NT2/D1 (cell line): ENCODE data around the gene CUL3.

Experiments
- DNase-seq: peaks from one replicate; pipeline ENCODE4 v3.0.0-alpha.2; 2011; ENCODE audit warnings: low read depth, low spot score
- H3K27me3 ChIP-seq: 2 replicates; pipeline ENCODE4 v1.6.0; 2011; ENCODE audit warnings: mild to moderate bottlenecking; ENCODE audit not compliant: insufficient read length, insufficient read depth
- H3K36me3 ChIP-seq: 2 replicates; pipeline ENCODE4 v1.6.1; 2011; ENCODE audit warnings: mild to moderate bottlenecking, low read length, mixed read lengths; ENCODE audit not compliant: insufficient read depth, insufficient read length
- H3K4me1 ChIP-seq: 2 replicates; pipeline ENCODE4 v1.5.1; 2011; ENCODE audit not compliant: insufficient read depth, insufficient read length
- H3K4me3 ChIP-seq: 2 replicates; pipeline ENCODE4 v1.5.1; 2011; ENCODE audit warnings: low read depth; ENCODE audit not compliant: insufficient read length
- H3K9ac ChIP-seq: 2 replicates; pipeline ENCODE4 v1.6.0; 2011; ENCODE audit warnings: low read depth; ENCODE audit not compliant: insufficient read length
- H3K9me3 ChIP-seq: 2 replicates; pipeline ENCODE4 v1.5.1; 2011; ENCODE audit warnings: mild to moderate bottlenecking, low read length; ENCODE audit not compliant: insufficient read depth
- SUZ12 ChIP-seq: IDR thresholded peaks from 2 replicates; pipeline ENCODE4 v1.6.1; 2011; ENCODE audit not compliant: insufficient read length, insufficient read depth; ENCODE audit errors: extremely low read depth
- YY1 ChIP-seq: IDR thresholded peaks from 2 replicates; pipeline ENCODE4 v1.6.1; 2011; ENCODE audit not compliant: insufficient read length, insufficient read depth
- ZNF274 ChIP-seq: IDR thresholded peaks from 2 replicates; pipeline ENCODE4 v1.6.1; 2011; ENCODE audit warnings: mild to moderate bottlenecking, low read depth, low read length

CUL3 gene

DNA sequence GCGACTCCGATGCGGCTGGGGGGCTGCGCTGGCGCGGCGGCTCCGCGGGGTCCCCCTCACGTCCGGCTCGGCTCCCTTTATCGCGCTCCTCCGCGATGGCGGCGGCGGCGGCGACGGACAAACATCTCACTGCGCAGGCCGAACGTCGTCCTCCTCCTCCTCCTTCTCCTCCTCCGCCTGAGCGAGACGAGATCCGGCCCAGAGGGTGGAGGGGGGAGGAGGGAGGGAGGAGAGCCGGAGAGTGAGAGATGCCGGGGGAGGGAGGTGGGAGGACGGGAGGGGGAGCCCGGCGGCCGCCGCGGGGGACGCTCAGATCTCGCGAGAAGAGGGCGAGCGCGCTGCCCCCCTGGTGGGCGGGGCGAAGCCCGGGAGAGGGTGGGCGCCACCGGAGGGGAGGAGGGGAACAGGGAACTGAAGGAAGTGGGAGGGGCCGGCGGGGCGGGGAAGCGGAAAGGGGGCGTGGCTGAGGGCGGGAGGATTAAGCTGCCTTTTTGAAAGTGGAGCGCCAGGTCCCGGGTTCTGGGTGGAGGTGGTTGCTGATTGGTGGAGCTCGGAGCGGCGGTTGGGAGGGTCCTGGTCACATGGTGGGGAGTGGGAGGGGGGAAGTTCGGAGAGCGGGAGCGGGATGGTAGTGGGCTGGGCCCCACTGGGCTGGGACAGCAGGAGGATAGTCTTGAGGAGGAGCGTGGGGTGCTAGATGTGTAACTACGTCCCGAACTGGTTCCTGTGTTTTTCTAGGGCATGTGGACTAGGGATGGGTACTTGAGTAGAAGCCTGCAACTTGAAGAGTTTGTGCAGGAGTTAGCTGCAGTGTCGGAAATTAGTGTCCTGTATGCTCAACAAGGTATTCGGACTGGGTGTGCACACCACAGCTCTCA lies at the start of gene CUL3:
TSS of gene CUL3 (minus strand) at position 153 of the 878 bp plus-strand sequence. CDS start 354 bp downstream, outside the sequence.
- Histone ChIP-seq H3K4me3 (peak within 1 kb of the TSS; percentile 93), H3K36me3 (peaks cover 30% of the 10 kb centered on the region), H3K4me1 (no peaks in the 10 kb centered on the region), H3K27me3 (no peaks in the 10 kb centered on the region), H3K9me3 (no peaks in the 10 kb centered on the region), H3K9ac (peak within 1 kb of the TSS; percentile 98)
- TF ChIP-seq ZNF274, result no peak
- no peak for TF ChIP-seq SUZ12
- no peak for TF ChIP-seq YY1
- peak; percentile 97 for DNase-seq

DNA sequence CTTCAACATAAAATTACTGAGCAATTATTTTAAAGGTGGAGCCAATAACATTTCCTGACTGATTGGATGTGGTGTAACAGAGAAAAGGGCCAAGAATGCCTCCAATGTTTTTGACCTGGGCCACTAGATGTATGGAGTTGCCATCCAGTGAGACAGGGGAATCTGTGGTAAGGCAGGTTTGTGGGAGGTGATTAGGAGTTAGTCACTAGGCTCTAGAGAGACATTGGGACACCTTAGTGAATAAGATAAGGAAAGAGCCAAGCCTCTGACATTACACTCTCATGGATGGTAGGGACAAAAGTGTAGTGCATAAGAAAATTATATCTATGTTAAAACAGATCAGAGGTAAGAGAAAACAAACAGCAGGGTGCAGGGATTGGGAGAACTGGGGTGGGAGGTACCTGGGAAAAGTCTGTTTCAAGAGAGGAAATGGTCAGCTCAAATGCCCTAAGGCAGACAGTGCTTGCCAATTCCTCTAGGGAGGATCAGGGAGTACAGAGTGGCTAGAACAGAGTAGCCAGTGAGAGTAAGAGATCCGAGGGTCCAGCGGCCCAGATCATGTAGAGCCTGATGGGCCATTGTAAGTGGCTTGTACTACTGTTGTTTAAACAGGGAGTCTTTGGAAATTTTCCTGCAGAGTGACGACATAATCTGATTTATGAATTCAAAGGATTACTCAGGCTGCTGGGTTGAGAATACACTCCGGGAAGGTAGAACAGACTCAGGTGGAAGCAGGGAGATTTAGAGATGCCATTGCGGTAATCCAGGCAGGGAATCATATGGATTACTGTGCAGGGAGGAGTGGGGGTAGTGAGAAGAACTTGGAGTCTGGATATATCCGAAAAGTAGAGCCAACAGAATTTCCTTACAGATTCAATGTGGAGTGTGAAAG lies 45.7 kb upstream of the CUL3 start:
- TF ChIP-seq SUZ12 (no peak), ZNF274 (no peak), YY1 (no peak)
- H3K9me3 ChIP-seq, result no peaks in the 10 kb centered on the region
- no peak overlapping the region for H3K9ac ChIP-seq
- no peaks in the 10 kb centered on the region for H3K4me1 ChIP-seq
- H3K36me3 ChIP-seq, result no peaks in the 10 kb centered on the region
- no peak for DNase-seq
- no peaks in the 10 kb centered on the region for H3K27me3 ChIP-seq
- no peak overlapping the region for H3K4me3 ChIP-seq

DNA sequence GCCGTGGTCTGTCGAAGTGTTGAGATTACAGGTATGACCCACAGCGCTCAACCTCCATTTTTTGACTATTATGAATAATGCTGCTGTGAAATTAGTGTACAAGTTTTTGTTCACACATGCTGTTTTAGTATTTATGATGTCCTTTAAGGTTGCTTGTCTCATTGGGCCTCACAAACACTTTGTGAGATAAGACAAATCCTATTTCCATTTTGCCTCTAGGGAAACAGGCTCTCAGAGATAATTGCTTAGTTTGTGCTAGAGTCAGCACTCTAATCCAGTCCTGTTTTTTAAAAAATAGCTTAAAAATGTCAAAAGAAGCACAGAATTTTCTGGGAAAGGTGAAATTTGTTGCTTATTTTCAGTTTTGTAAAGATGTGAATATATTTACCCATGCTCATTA lies 43.3 kb upstream of the CUL3 start:
- H3K9ac ChIP-seq, result no peak overlapping the region
- H3K27me3 ChIP-seq, result no peaks in the 10 kb centered on the region
- H3K9me3 ChIP-seq, result no peaks in the 10 kb centered on the region
- H3K4me1 ChIP-seq, result no peaks in the 10 kb centered on the region
- H3K36me3 ChIP-seq, result no peaks in the 10 kb centered on the region
- TF ChIP-seq YY1, result no peak
- no peak for TF ChIP-seq ZNF274
- TF ChIP-seq SUZ12, result no peak
- no peak for DNase-seq
- H3K4me3 ChIP-seq, result no peak overlapping the region

DNA sequence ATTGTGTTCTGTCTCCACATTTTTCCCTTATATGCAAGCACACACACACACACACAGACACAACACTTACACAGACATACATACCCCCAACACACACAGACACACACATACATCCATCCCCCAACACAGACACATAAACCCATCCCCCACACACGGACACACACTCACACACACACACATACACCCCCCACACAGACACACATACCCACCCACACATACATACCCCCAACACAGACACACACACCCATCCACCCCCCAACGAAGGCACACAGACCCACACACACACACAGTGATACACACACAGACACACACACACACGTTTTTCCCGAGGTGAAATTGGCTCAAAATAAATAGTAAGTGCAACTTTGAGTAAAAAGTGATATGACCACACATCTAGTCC lies 41.6 kb upstream of the CUL3 start:
- Histone ChIP-seq H3K36me3 (no peaks in the 10 kb centered on the region), H3K4me1 (no peaks in the 10 kb centered on the region), H3K4me3 (no peak overlapping the region), H3K9me3 (no peaks in the 10 kb centered on the region), H3K27me3 (no peaks in the 10 kb centered on the region), H3K9ac (no peak overlapping the region)
- TF ChIP-seq ZNF274, result no peak
- TF ChIP-seq SUZ12, result no peak
- TF ChIP-seq YY1, result no peak
- no peak for DNase-seq

DNA sequence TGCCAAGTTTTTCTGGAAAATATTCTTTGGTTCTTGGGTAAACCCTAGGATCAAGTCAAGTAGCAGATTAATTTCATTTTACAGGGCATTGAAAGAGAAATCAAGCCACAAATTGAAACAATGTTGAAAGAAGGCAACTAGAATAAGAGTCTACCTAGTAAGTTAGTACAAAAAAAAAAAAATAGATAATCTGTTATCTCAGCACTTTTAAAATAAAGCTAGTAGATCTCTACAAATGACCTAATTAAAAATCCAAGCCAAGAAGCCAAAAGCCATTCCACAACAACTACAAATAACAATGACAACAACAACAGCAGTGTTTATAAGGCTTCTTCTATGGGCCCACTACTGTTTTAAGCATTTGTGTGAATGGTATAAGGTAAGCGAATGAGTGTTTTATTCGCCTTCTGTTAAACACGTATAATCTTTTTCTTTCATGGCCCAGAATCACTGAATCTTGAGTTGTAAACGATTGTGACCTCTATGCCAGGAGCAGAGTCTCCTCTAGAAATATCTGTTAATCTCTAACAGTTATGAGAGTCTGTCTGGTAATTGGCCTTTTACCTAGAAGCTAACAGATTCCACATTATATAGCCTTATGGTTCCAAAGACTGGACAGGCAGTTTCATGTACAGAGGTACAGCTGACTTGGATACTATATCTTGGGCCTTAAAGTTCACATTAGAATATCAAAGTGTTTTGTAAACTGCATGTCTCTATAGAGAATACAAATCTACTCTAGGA lies 28.6 kb upstream of the CUL3 start:
- no peaks in the 10 kb centered on the region for H3K27me3 ChIP-seq
- no peak for TF ChIP-seq YY1
- no peak for TF ChIP-seq SUZ12
- TF ChIP-seq ZNF274, result no peak
- no peaks in the 10 kb centered on the region for H3K9me3 ChIP-seq
- no peak overlapping the region for H3K9ac ChIP-seq
- no peak overlapping the region for H3K4me3 ChIP-seq
- H3K36me3 ChIP-seq, result no peaks in the 10 kb centered on the region
- no peak for DNase-seq
- no peaks in the 10 kb centered on the region for H3K4me1 ChIP-seq

DNA sequence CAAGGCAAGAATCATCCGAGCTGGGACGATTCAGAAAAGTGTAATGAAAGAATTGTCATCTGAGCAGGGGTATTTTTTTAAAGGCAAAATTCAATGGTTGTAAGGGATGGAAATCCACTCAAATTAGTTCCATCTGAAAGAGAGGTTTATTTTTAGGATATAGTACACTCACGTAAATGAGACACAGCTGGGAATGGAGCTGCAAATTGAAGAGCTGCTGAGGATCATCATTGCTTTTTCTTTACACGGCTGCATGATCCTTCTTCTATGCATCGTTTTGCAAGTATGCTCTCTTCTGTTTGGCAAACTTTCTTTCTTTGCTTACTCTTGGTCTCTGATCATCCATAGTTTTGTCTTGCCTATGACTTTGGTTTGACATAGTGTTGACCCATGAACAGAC lies 27.4 kb upstream of the CUL3 start:
- H3K9ac ChIP-seq, result no peak overlapping the region
- no peak for DNase-seq

DNA sequence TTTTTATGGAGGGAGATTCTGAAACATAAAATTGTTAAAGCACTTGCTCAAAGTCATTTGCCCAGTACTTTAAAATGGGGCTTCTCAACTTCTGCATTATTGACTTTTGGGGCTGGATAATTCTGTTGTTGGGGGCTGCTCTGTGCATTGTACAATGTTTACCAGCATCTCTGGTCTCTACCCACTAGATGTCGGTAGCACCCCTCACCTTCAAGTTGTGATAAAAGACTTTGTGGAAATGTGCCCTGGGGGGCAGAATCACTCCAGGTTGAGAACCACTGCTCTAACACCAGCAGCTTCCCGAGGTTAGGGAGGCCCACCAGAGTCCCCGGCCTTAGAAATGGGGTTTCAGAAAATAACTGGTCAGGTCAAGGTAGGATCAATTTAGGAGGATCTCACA lies 26.8 kb upstream of the CUL3 start:
- H3K9ac ChIP-seq, result no peak overlapping the region
- TF ChIP-seq SUZ12 (no peak), YY1 (no peak), ZNF274 (no peak)
- no peaks in the 10 kb centered on the region for H3K9me3 ChIP-seq
- H3K27me3 ChIP-seq, result no peaks in the 10 kb centered on the region
- H3K4me1 ChIP-seq, result no peaks in the 10 kb centered on the region
- H3K4me3 ChIP-seq, result no peak overlapping the region
- H3K36me3 ChIP-seq, result no peaks in the 10 kb centered on the region
- DNase-seq, result no peak

More for the DNA sequence above, 27.4 kb upstream of the CUL3 start:
- H3K27me3 ChIP-seq, result no peaks in the 10 kb centered on the region
- no peak for TF ChIP-seq ZNF274
- H3K4me1 ChIP-seq, result no peaks in the 10 kb centered on the region
- no peak overlapping the region for H3K4me3 ChIP-seq
- H3K36me3 ChIP-seq, result no peaks in the 10 kb centered on the region
- no peaks in the 10 kb centered on the region for H3K9me3 ChIP-seq
